ENCODE data around the gene VPS54. TPM values are rescaled to one million over a fixed set of nuclear protein-coding genes. Genes with fewer than 3 reads are reported as not detected.
A peak's percentile ranks its signal among the peaks of the same experiment; 100 is the strongest.

The VPS54 gene
- total RNA-seq, 6 donors from 2014 or later, result 10.3 to 43.7 (median 21.7) TPM

GRCh38 chr2:63846487-63846886 lies 172.7 kb downstream of the VPS54 start:
- no peaks in the 10 kb centered on the region for H3K9me3 ChIP-seq
- DNase-seq, result no peak
- no peak for ATAC-seq (ENCODE audit: low FRiP score in 2 of 2)
- H3K4me3 ChIP-seq, result no peak overlapping the region
- peaks cover 40 to 64% (median 53%) of the 10 kb centered on the region in 4 donors for H3K4me1 ChIP-seq
- H3K36me3 ChIP-seq, result no peaks in the 10 kb centered on the region
- H3K27ac ChIP-seq, result no peak overlapping the region
- TF ChIP-seq CTCF (IDR thresholded peaks at IDR 0.05), result no peak
- TF ChIP-seq EP300 (IDR thresholded peaks at IDR 0.05), result no peak
- no peak for TF ChIP-seq POLR2A (IDR thresholded peaks at IDR 0.05)
- no peak for TF ChIP-seq POLR2AphosphoS5 (IDR thresholded peaks at IDR 0.05)
- H3K27me3 ChIP-seq, result no peaks in the 10 kb centered on the region
- 45 to 50% methylated on average over 1 of the region's 1 CpG for WGBS, 2 donors

GRCh38 chr2:63845866-63846265 lies 173.4 kb downstream of the VPS54 start:
- Histone ChIP-seq H3K36me3 (no peaks in the 10 kb centered on the region), H3K27ac (peak overlapping the region in 2 of 4 donors; percentile 10 to 59), H3K4me1 (peaks cover 40 to 62% (median 47%) of the 10 kb centered on the region in 4 donors), H3K27me3 (no peaks in the 10 kb centered on the region), H3K4me3 (no peak overlapping the region), H3K9me3 (no peaks in the 10 kb centered on the region)
- 88 to 91% methylated on average over 3 of the region's 3 CpGs for WGBS, 2 donors
- DNase-seq (no peak), ATAC-seq (ENCODE audit: low FRiP score in 2 of 2) (no peak)
- TF ChIP-seq POLR2AphosphoS5 (IDR thresholded peaks at IDR 0.05) (no peak), CTCF (IDR thresholded peaks at IDR 0.05) (no peak), EP300 (IDR thresholded peaks at IDR 0.05) (no peak), POLR2A (IDR thresholded peaks at IDR 0.05) (no peak)

- H3K36me3 ChIP-seq, result no peaks in the 10 kb centered on the region
- H3K4me1 ChIP-seq, result peaks cover 38 to 54% (median 47%) of the 10 kb centered on the region in 4 donors
- DNase-seq (no peak), ATAC-seq (ENCODE audit: low FRiP score in 2 of 2) (no peak)
- no peak for TF ChIP-seq EP300 (IDR thresholded peaks at IDR 0.05)
- H3K27ac ChIP-seq, result no peak overlapping the region
- no peak overlapping the region for H3K4me3 ChIP-seq
- WGBS, 2 donors, result 89 to 90% methylated on average over 3 of the region's 3 CpGs
- no peaks in the 10 kb centered on the region for H3K9me3 ChIP-seq
- no peaks in the 10 kb centered on the region for H3K27me3 ChIP-seq
Measured at GRCh38 chr2:63844616-63845015, 174.6 kb downstream of the VPS54 start.

- TF ChIP-seq POLR2AphosphoS5 (IDR thresholded peaks at IDR 0.05) (no peak), POLR2A (IDR thresholded peaks at IDR 0.05) (no peak), EP300 (IDR thresholded peaks at IDR 0.05) (no peak), CTCF (IDR thresholded peaks at IDR 0.05) (no peak)
- H3K27me3 ChIP-seq, result no peaks in the 10 kb centered on the region
- peaks cover 35 to 47% (median 46%) of the 10 kb centered on the region in 4 donors for H3K4me1 ChIP-seq
- H3K9me3 ChIP-seq, result no peaks in the 10 kb centered on the region
- ATAC-seq (ENCODE audit: low FRiP score in 2 of 2), result no peak
- peak overlapping the region in 1 of 4 donors; percentile 66 for H3K4me3 ChIP-seq
- DNase-seq, result no peak
- peak overlapping the region in 1 of 4 donors; percentile 12 for H3K27ac ChIP-seq
- H3K36me3 ChIP-seq, result no peaks in the 10 kb centered on the region
- 83 to 97% methylated on average over 2 of the region's 2 CpGs for WGBS, 2 donors
Measured at GRCh38 chr2:63843791-63844190, 175.4 kb downstream of the VPS54 start.

- peaks cover 30 to 44% (median 42%) of the 10 kb centered on the region in 4 donors for H3K4me1 ChIP-seq
- TF ChIP-seq EP300 (IDR thresholded peaks at IDR 0.05), result no peak
- TF ChIP-seq CTCF (IDR thresholded peaks at IDR 0.05), result no peak
- no peak for TF ChIP-seq POLR2A (IDR thresholded peaks at IDR 0.05)
- no peak for TF ChIP-seq POLR2AphosphoS5 (IDR thresholded peaks at IDR 0.05)
- H3K27me3 ChIP-seq, result no peaks in the 10 kb centered on the region
- no peaks in the 10 kb centered on the region for H3K36me3 ChIP-seq
- no peaks in the 10 kb centered on the region for H3K9me3 ChIP-seq
- 70 to 74% methylated on average over 8 of the region's 8 CpGs for WGBS, 2 donors
- H3K4me3 ChIP-seq, result peak overlapping the region; percentile 66 to 89 (median 80)
- no peak for DNase-seq
- H3K27ac ChIP-seq, result peak overlapping the region; percentile 97 to 100 (median 98)
- ATAC-seq (ENCODE audit: low FRiP score in 2 of 2), result no peak
Measured at GRCh38 chr2:63843093-63843492, 176.1 kb downstream of the VPS54 start.
